Mesenchymal stem cell (in vitro differentiated cells and primary cell): ENCODE data around the gene FBP2.

Experiments used
- DNase-seq: peaks from one replicate; pipeline ENCODE4 v3.0.0-alpha.2; 2013
- H2AFZ ChIP-seq: one replicate; pipeline ENCODE4 v1.6.1; 2013; ENCODE audit warnings: low read depth, mild to moderate bottlenecking, control low read depth, inconsistent platforms, low read length, moderate library complexity
- H2AK5ac ChIP-seq: 2 replicates; pipeline ENCODE4 v1.6.1; 2013; ENCODE audit warnings: low read length, moderate library complexity, mild to moderate bottlenecking, inconsistent platforms; ENCODE audit not compliant: severe bottlenecking
- H2BK120ac ChIP-seq: one replicate; pipeline ENCODE4 v1.6.1; 2013; ENCODE audit warnings: low read depth, mild to moderate bottlenecking, inconsistent platforms, low read length, moderate library complexity
- H2BK12ac ChIP-seq, 2 experiments: one replicate each; pipeline ENCODE4 v1.6.1; 2013; ENCODE audit warnings: inconsistent platforms in 2 of 2, low read length in 2 of 2, mild to moderate bottlenecking in 2 of 2, moderate library complexity in 2 of 2, control low read depth in 1 of 2
- H2BK15ac ChIP-seq: one replicate; pipeline ENCODE4 v1.6.1; 2013; ENCODE audit warnings: mild to moderate bottlenecking, low read depth, inconsistent platforms; ENCODE audit not compliant: poor library complexity, severe bottlenecking
- H2BK5ac ChIP-seq: 2 replicates; pipeline ENCODE4 v1.6.1; 2013; ENCODE audit warnings: low read depth, mild to moderate bottlenecking, low read length, control low read depth, inconsistent platforms; ENCODE audit not compliant: poor library complexity, severe bottlenecking
- H3K14ac ChIP-seq, 2 experiments: one replicate each; pipeline ENCODE4 v1.6.1; 2013; ENCODE audit warnings: inconsistent platforms in 2 of 2, low read length in 2 of 2, control low read depth in 1 of 2, mild to moderate bottlenecking in 1 of 2, moderate library complexity in 1 of 2
- H3K18ac ChIP-seq, 2 experiments: one replicate each; pipeline ENCODE4 v1.6.1; 2013; ENCODE audit warnings: inconsistent platforms in 2 of 2, low read length in 2 of 2, control low read depth in 1 of 2, low read depth in 1 of 2, mild to moderate bottlenecking in 1 of 2
- H3K23ac ChIP-seq, 2 experiments: one replicate each; pipeline ENCODE4 v1.6.1; 2013; ENCODE audit warnings: inconsistent platforms in 2 of 2, low read length in 2 of 2, mild to moderate bottlenecking in 2 of 2, moderate library complexity in 2 of 2, control low read depth in 1 of 2
- H3K27ac ChIP-seq: 2 replicates; pipeline ENCODE4 v1.5.1; 2013; ENCODE audit warnings: mild to moderate bottlenecking, moderate library complexity, low read length, control low read depth, inconsistent platforms; ENCODE audit not compliant: poor library complexity, severe bottlenecking
- H3K27me3 ChIP-seq, 2 experiments: 2 replicates each; pipeline versions ENCODE4 v1.6.1 to v1.7.0; 2013; ENCODE audit warnings: low read length in 2 of 2, mild to moderate bottlenecking in 2 of 2, moderate library complexity in 2 of 2, control low read depth in 1 of 2, inconsistent platforms in 1 of 2; ENCODE audit not compliant: control insufficient read depth in 1 of 2, insufficient read depth in 1 of 2
- H3K36me3 ChIP-seq, 2 experiments: 2 replicates each; pipeline versions ENCODE4 v1.6.1 to v1.7.0; 2013; ENCODE audit warnings: low read length in 2 of 2, control low read depth in 1 of 2, inconsistent platforms in 1 of 2, low read depth in 1 of 2, mild to moderate bottlenecking in 1 of 2; ENCODE audit not compliant: insufficient read depth in 2 of 2, control insufficient read depth in 1 of 2
- H3K4ac ChIP-seq, 2 experiments: one replicate each; pipeline ENCODE4 v1.6.1; 2013; ENCODE audit warnings: inconsistent platforms in 2 of 2, low read length in 2 of 2, mild to moderate bottlenecking in 2 of 2, moderate library complexity in 2 of 2, control low read depth in 1 of 2, low read depth in 1 of 2
- H3K4me1 ChIP-seq: 2 replicates; pipeline ENCODE4 v1.6.1; 2013; ENCODE audit warnings: low read depth, low read length, control low read depth; ENCODE audit not compliant: control insufficient read depth, insufficient read depth
- H3K4me2 ChIP-seq: 2 replicates; pipeline ENCODE4 v1.6.1; 2013; ENCODE audit warnings: low read length, mild to moderate bottlenecking, inconsistent platforms; ENCODE audit not compliant: poor library complexity, severe bottlenecking
- H3K4me3 ChIP-seq, 2 experiments: 2 replicates each; pipeline versions ENCODE4 v1.5.1 to v1.7.0; 2013; ENCODE audit warnings: low read length in 2 of 2, mild to moderate bottlenecking in 2 of 2, control low read depth in 1 of 2, low read depth in 1 of 2; ENCODE audit not compliant: insufficient read depth in 1 of 2
- H3K79me1 ChIP-seq: replicated peaks from 2 replicates; pipeline ENCODE4 v1.6.1; 2013; ENCODE audit warnings: mild to moderate bottlenecking, control low read depth, low read length, inconsistent platforms; ENCODE audit not compliant: poor library complexity, severe bottlenecking
- H3K9ac ChIP-seq: 2 replicates; pipeline ENCODE4 v1.7.0; 2013; ENCODE audit warnings: mild to moderate bottlenecking, low read length, moderate library complexity
- H3K9me3 ChIP-seq: 2 replicates; pipeline ENCODE4 v1.7.0; 2013; ENCODE audit warnings: mild to moderate bottlenecking, low read length; ENCODE audit not compliant: control insufficient read depth
- H4K8ac ChIP-seq: one replicate; pipeline ENCODE4 v1.6.1; 2013; ENCODE audit warnings: inconsistent platforms, mild to moderate bottlenecking, low read length, moderate library complexity
- H4K91ac ChIP-seq: one replicate; pipeline ENCODE4 v1.6.1; 2013; ENCODE audit warnings: mild to moderate bottlenecking, low read length, inconsistent platforms
- WGBS: methylation state at CpG from one replicate; pipeline ENCODE4 v1.1.7; 2013; ENCODE audit warnings: mixed read lengths; 5-methylcytosine and 5-hydroxymethylcytosine counted together

FBP2 gene

GRCh38 chr9:94534901-94535300, 58.7 kb downstream of the FBP2 start:
- Histone ChIP-seq H2BK120ac (no peak overlapping the region), H3K9me3 (no peaks in the 10 kb centered on the region), H2AFZ (no peak overlapping the region), H3K36me3 (no peaks in the 10 kb centered on the region), H3K4me2 (no peak overlapping the region), H2BK12ac (no peak overlapping the region), H3K27ac (no peak overlapping the region), H2AK5ac (no peak overlapping the region), H3K14ac (no peak overlapping the region), H4K8ac (no peak overlapping the region), H3K18ac (no peak overlapping the region), H3K9ac (no peak overlapping the region), H3K23ac (no peak overlapping the region), H3K4ac (no peak overlapping the region), H3K27me3 (no peaks in the 10 kb centered on the region), H2BK15ac (no peak overlapping the region), H3K4me3 (no peak overlapping the region), H3K79me1 (no peaks in the 10 kb centered on the region), H3K4me1 (peaks cover 4% of the 10 kb centered on the region), H4K91ac (no peak overlapping the region), H2BK5ac (no peak overlapping the region)
- WGBS, result 86% methylated on average over 3 of the region's 4 CpGs
- no peak for DNase-seq

- H3K4ac ChIP-seq, result no peak overlapping the region
- H2AK5ac ChIP-seq, result no peak overlapping the region
- no peak overlapping the region for H3K18ac ChIP-seq
- no peak overlapping the region for H2BK120ac ChIP-seq
- H3K9ac ChIP-seq, result no peak overlapping the region
- H2BK15ac ChIP-seq, result no peak overlapping the region
- no peak overlapping the region for H2AFZ ChIP-seq
- H3K4me3 ChIP-seq, result no peak overlapping the region
- H3K27ac ChIP-seq, result no peak overlapping the region
- H3K23ac ChIP-seq, result no peak overlapping the region
- no peak overlapping the region for H2BK5ac ChIP-seq
- no peak overlapping the region for H4K8ac ChIP-seq
- no peak overlapping the region for H2BK12ac ChIP-seq
- no peak overlapping the region for H3K4me2 ChIP-seq
- no peaks in the 10 kb centered on the region for H3K79me1 ChIP-seq
- no peaks in the 10 kb centered on the region for H3K36me3 ChIP-seq
- no peak overlapping the region for H4K91ac ChIP-seq
- peaks cover 4% of the 10 kb centered on the region for H3K4me1 ChIP-seq
- H3K9me3 ChIP-seq, result no peaks in the 10 kb centered on the region
- H3K14ac ChIP-seq, result no peak overlapping the region
- H3K27me3 ChIP-seq, result no peaks in the 10 kb centered on the region
- no peak for DNase-seq
- WGBS, result 99% methylated on average over 7 of the region's 10 CpGs
Observed at GRCh38 chr9:94533601-94534000, 60.0 kb downstream of the FBP2 start.

DNA sequence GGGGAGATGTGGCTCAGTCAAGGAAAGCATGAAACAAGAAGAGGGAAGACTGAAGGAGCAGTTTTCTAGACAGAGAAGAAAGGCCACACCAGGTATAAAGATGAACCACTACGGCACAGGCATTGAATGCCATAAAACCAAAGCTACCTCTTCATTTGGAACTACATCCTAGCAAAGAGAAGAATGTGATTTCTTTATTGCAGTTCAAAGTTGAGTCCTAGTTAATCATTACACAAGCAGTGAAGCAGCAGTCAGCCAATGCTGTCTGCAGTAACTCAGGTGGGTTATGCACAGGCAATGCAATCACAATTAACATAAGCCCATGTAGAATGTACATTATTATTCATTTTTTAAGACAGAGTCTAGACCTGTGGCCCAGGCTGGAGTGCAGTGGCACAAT, 60.5 kb downstream of the FBP2 start:
- Histone ChIP-seq H3K9me3 (no peaks in the 10 kb centered on the region), H3K4me3 (no peak overlapping the region), H3K23ac (no peak overlapping the region), H2AFZ (no peak overlapping the region), H2BK120ac (no peak overlapping the region), H4K91ac (no peak overlapping the region), H3K9ac (no peak overlapping the region), H3K27me3 (no peaks in the 10 kb centered on the region), H3K4me2 (no peak overlapping the region), H4K8ac (no peak overlapping the region), H2BK12ac (no peak overlapping the region), H3K18ac (no peak overlapping the region), H2BK15ac (no peak overlapping the region), H3K4ac (no peak overlapping the region), H2BK5ac (no peak overlapping the region), H3K14ac (no peak overlapping the region), H2AK5ac (no peak overlapping the region), H3K79me1 (no peaks in the 10 kb centered on the region), H3K36me3 (no peaks in the 10 kb centered on the region), H3K27ac (no peak overlapping the region), H3K4me1 (peaks cover 4% of the 10 kb centered on the region)
- WGBS, result no CpG with 5 or more reads among the region's 1 CpG
- DNase-seq, result no peak

- H2BK120ac ChIP-seq, result no peak overlapping the region
- H3K36me3 ChIP-seq, result no peaks in the 10 kb centered on the region
- peaks cover 4% of the 10 kb centered on the region for H3K4me1 ChIP-seq
- H3K18ac ChIP-seq, result no peak overlapping the region
- H3K4me3 ChIP-seq, result no peak overlapping the region
- no peak overlapping the region for H2BK5ac ChIP-seq
- H2AK5ac ChIP-seq, result no peak overlapping the region
- H3K4me2 ChIP-seq, result no peak overlapping the region
- H3K79me1 ChIP-seq, result no peaks in the 10 kb centered on the region
- H2BK15ac ChIP-seq, result no peak overlapping the region
- WGBS, result 96% methylated on average over 2 of the region's 4 CpGs
- DNase-seq, result no peak
- no peaks in the 10 kb centered on the region for H3K9me3 ChIP-seq
- no peak overlapping the region for H3K4ac ChIP-seq
- H3K14ac ChIP-seq, result no peak overlapping the region
- H3K23ac ChIP-seq, result no peak overlapping the region
- no peak overlapping the region for H4K8ac ChIP-seq
- no peak overlapping the region for H3K27ac ChIP-seq
- H2AFZ ChIP-seq, result no peak overlapping the region
- H3K27me3 ChIP-seq, result no peaks in the 10 kb centered on the region
- no peak overlapping the region for H2BK12ac ChIP-seq
- H3K9ac ChIP-seq, result no peak overlapping the region
- no peak overlapping the region for H4K91ac ChIP-seq
Observed at GRCh38 chr9:94528886-94529285, 64.7 kb downstream of the FBP2 start.
